Measurements from ENCODE around the gene ZNF442. TPM values are rescaled to one million over a fixed set of nuclear protein-coding genes. Genes with fewer than 3 reads are reported as not detected.
"Not testable (repeated sequence)": the region's sequence is repeated elsewhere in the genome, so short reads cannot be mapped to it uniquely, and the experiment has no call there.

The ZNF442 gene
- total RNA-seq (10 to 100 TPM; 11.5 to 13.2 TPM), polyA plus RNA-seq (ENCODE audit: insufficient read length in 2 of 2) (1 to 10 TPM; 2.9 to 3.3 TPM)
- long read RNA-seq, donor 1, partial matches to known transcripts, result 0 of 1 reads
- long read RNA-seq, donor 1, other reads (novel, unspliced or antisense), result 0 of 1 reads
- long read RNA-seq, donor 2, result 0 reads
- long read RNA-seq, donor 3, result 0 reads
- long read RNA-seq, donor 4, result 0 reads

- DNase-seq (ENCODE audit: low read depth in 4 of 6, low spot score in 6 of 6), result peak; percentile 95 to 99 (median 97)
- H3K27me3 ChIP-seq (ENCODE audit: control insufficient read depth, insufficient read depth, low read length), result no peaks in the 10 kb centered on the region
- peak within 1 kb of the TSS; percentile 96 for H3K27ac ChIP-seq (ENCODE audit: low read depth, low read length)
- H3K36me3 ChIP-seq (ENCODE audit: control insufficient read depth, insufficient read depth, low read length), result peaks cover 3% of the 10 kb centered on the region
- peak within 1 kb of the TSS; percentile 84 for H3K4me3 ChIP-seq (ENCODE audit: low read depth, low read length)
- WGBS (ENCODE audit: insufficient coverage), result under 1% methylated on average over 46 of the region's 51 CpGs
- H3K9me3 ChIP-seq (ENCODE audit: control insufficient read depth, insufficient read depth, low read length), result no peaks in the 10 kb centered on the region
- H3K4me1 ChIP-seq (ENCODE audit: control insufficient read depth, insufficient read depth, low read length), result peaks cover 20% of the 10 kb centered on the region
Observed at GRCh38 chr19:12365236-12366162, at the start of gene ZNF442. TSS of gene ZNF442 (minus strand) at chr19:12365683. CDS start at chr19:12363631, 2,052 bp downstream.

- H3K36me3 ChIP-seq (ENCODE audit: control insufficient read depth, insufficient read depth, low read length), result peaks cover 6% of the 10 kb centered on the region
- no peaks in the 10 kb centered on the region for H3K27me3 ChIP-seq (ENCODE audit: control insufficient read depth, insufficient read depth, low read length)
- no peaks in the 10 kb centered on the region for H3K9me3 ChIP-seq (ENCODE audit: control insufficient read depth, insufficient read depth, low read length)
- H3K27ac ChIP-seq (ENCODE audit: low read depth, low read length), result no peak overlapping the region
- H3K4me3 ChIP-seq (ENCODE audit: low read depth, low read length), result no peak overlapping the region
- DNase-seq (ENCODE audit: low read depth in 4 of 6, low spot score in 6 of 6), result no peak
- H3K4me1 ChIP-seq (ENCODE audit: control insufficient read depth, insufficient read depth, low read length), result no peaks in the 10 kb centered on the region
- 100% methylated on average over 2 of the region's 2 CpGs for WGBS (ENCODE audit: insufficient coverage)
Observed at GRCh38 chr19:12411893-12412292, 46.4 kb upstream of the ZNF442 start.

DNA sequence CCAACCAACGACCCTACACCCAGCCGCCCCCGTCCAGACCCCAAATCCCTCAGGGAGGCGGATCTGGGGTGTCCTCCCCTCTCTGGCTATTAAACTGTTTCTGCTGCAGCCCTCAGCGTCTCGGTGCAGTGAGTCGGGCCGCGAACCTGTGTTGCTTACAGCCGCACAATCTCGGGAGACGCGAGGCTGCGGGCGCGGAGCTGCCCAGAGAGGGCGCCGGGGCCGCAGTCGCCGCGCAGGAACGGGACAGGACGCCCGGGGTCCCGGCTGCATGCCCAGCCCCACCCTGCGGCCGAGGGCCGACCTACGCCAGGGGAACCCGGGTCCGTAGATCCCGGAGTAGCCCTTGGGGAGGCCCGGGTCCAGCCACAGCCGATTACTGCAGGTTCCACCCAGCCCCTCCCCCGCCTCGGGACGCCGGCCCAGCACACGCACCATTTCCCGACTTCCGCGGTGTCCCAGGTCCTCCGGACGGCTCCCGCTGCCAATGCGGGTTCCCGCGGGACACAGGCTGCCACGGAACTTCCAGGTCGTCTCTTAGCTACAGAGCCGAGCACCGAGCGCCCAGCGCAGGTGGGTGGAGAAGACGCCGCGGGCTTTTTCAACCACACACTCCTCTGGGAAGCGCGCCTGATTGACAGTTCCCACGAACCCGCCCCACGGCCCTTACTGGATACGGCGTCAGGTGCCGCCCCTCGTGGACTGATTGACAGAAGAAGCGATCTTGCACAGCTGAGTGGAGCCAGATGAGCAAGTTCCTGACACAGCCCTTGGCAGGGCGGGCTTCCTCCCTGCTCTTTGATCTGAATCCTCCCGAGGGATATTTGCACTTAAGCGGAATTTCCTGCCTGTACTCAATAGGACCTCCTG lies 35.4 kb upstream of the ZNF442 start, which contains the start of gene ZNF799:
Gene ZNF799 (minus strand): TSS at position 639 of the 870 bp plus-strand sequence. CDS start 201 bp downstream, at position 438.
- WGBS (ENCODE audit: insufficient coverage), result under 1% methylated on average over 69 of the region's 71 CpGs
- Histone ChIP-seq H3K27me3 (ENCODE audit: control insufficient read depth, insufficient read depth, low read length) (no peaks in the 10 kb centered on the region), H3K27ac (ENCODE audit: low read depth, low read length) (peak within 1 kb of the TSS; percentile 84)

DNA sequence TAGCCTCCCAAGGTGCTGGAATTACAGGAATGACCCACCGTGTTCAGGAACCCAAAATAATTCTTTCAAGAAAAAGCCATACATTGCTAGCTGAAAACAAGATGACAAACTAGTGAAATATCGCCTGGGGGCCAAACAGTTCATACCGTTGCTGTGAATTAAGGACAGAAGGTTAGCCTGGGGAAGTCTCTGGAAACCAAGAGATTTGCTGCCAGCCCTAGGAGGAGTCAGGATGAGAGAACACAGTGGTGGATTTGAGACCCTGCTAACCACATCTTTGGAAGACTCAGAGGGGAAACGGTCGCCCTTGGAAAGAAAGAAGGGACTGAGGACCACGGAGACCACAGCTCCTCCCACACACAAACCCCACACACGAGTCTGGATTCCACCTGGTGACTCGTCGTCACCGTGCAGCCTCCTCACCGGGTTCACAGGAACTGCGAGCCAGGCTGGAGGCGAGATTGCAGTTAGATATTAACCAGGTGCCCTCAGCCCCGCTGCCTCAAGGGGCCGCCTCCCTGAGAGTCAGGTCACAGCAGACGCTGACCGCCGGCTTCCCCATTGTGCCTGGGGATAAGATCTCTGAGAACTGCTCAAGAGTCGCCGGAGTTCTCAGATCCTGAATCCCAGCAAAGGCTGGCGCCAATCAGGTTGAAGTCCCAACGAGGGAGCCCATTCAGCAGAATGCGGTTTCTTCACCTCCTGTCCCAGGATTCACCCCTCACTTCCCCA lies 34.6 kb upstream of the ZNF442 start:
- not testable (repeated sequence) for H3K27me3 ChIP-seq (ENCODE audit: control insufficient read depth, insufficient read depth, low read length); H3K9me3 ChIP-seq (ENCODE audit: control insufficient read depth, insufficient read depth, low read length); H3K36me3 ChIP-seq (ENCODE audit: control insufficient read depth, insufficient read depth, low read length)
- WGBS (ENCODE audit: insufficient coverage), result 1% methylated on average over 14 of the region's 23 CpGs
- DNase-seq (ENCODE audit: low read depth in 4 of 6, low spot score in 6 of 6), result peak in 5 of 6 donors; percentile 1 to 13 (median 5)
- H3K27ac ChIP-seq (ENCODE audit: low read depth, low read length), result peak overlapping the region; percentile 84
- peaks cover 14% of the 10 kb centered on the region for H3K4me1 ChIP-seq (ENCODE audit: control insufficient read depth, insufficient read depth, low read length)
- H3K4me3 ChIP-seq (ENCODE audit: low read depth, low read length), result peak overlapping the region; percentile 89

More for the DNA sequence above, 35.4 kb upstream of the ZNF442 start, which contains the start of gene ZNF799:
- peak; percentile 81 to 98 (median 88) for DNase-seq (ENCODE audit: low read depth in 4 of 6, low spot score in 6 of 6)
- Histone ChIP-seq H3K9me3 (ENCODE audit: control insufficient read depth, insufficient read depth, low read length) (no peaks in the 10 kb centered on the region), H3K4me3 (ENCODE audit: low read depth, low read length) (peak within 1 kb of the TSS; percentile 89), H3K36me3 (ENCODE audit: control insufficient read depth, insufficient read depth, low read length) (no peaks in the 10 kb centered on the region), H3K4me1 (ENCODE audit: control insufficient read depth, insufficient read depth, low read length) (peaks cover 14% of the 10 kb centered on the region)

DNA sequence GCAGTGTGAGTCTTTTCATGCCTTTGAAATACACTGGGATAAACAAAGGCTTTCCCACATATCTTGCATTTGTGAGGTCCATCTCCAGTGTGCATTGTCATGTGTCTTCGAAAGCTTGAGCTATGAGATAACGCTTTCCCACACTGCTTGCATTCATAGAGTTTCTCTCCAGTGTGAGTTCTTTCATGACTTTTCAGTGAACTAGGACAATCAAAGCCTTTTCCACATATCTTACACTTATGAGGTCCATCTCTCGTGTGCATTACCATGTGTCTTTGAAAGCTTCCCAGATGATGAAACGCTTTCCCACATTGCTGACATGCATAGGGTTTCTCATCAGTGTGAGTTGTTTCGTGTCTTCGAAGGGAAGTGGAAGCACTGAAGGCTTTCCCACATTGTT lies 25.7 kb upstream of the ZNF442 start:
- 97% methylated on average over 3 of the region's 6 CpGs for WGBS (ENCODE audit: insufficient coverage)
- not testable (repeated sequence) for DNase-seq (ENCODE audit: low read depth in 4 of 6, low spot score in 6 of 6); H3K4me3 ChIP-seq (ENCODE audit: low read depth, low read length); H3K36me3 ChIP-seq (ENCODE audit: control insufficient read depth, insufficient read depth, low read length); H3K27ac ChIP-seq (ENCODE audit: low read depth, low read length); H3K4me1 ChIP-seq (ENCODE audit: control insufficient read depth, insufficient read depth, low read length); H3K9me3 ChIP-seq (ENCODE audit: control insufficient read depth, insufficient read depth, low read length); H3K27me3 ChIP-seq (ENCODE audit: control insufficient read depth, insufficient read depth, low read length)

- not testable (repeated sequence) for H3K9me3 ChIP-seq (ENCODE audit: control insufficient read depth, insufficient read depth, low read length); H3K27me3 ChIP-seq (ENCODE audit: control insufficient read depth, insufficient read depth, low read length); H3K36me3 ChIP-seq (ENCODE audit: control insufficient read depth, insufficient read depth, low read length); H3K4me3 ChIP-seq (ENCODE audit: low read depth, low read length); H3K4me1 ChIP-seq (ENCODE audit: control insufficient read depth, insufficient read depth, low read length); H3K27ac ChIP-seq (ENCODE audit: low read depth, low read length); DNase-seq (ENCODE audit: low read depth in 4 of 6, low spot score in 6 of 6)
- WGBS (ENCODE audit: insufficient coverage), result no CpG with 5 or more reads among the region's 2 CpGs
Observed at GRCh38 chr19:12386365-12386764, 20.9 kb upstream of the ZNF442 start.

DNA sequence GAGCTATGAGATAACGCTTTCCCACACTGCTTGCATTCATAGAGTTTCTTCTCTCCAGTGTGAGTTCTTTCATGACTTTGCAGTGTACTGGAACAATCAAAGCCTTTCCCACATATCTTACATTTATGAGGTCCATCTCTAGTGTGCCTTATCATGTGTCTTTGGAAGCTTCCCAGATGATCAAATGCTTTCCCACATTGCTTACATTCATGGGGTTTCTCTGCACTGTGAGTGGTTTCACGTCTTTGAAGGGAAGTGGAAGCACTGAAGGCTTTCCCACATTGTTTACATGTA lies 14.9 kb upstream of the ZNF442 start:
- WGBS (ENCODE audit: insufficient coverage), result 80% methylated on average over 1 of the region's 2 CpGs
- no peaks in the 10 kb centered on the region for H3K27me3 ChIP-seq (ENCODE audit: control insufficient read depth, insufficient read depth, low read length)
- H3K4me1 ChIP-seq (ENCODE audit: control insufficient read depth, insufficient read depth, low read length), result no peaks in the 10 kb centered on the region
- no peak for DNase-seq (ENCODE audit: low read depth in 4 of 6, low spot score in 6 of 6)
- peaks cover 1% of the 10 kb centered on the region for H3K9me3 ChIP-seq (ENCODE audit: control insufficient read depth, insufficient read depth, low read length)
- no peak overlapping the region for H3K4me3 ChIP-seq (ENCODE audit: low read depth, low read length)
- no peak overlapping the region for H3K27ac ChIP-seq (ENCODE audit: low read depth, low read length)
- H3K36me3 ChIP-seq (ENCODE audit: control insufficient read depth, insufficient read depth, low read length), result peaks cover 2% of the 10 kb centered on the region

- no peak overlapping the region for H3K4me3 ChIP-seq (ENCODE audit: low read depth, low read length)
- H3K36me3 ChIP-seq (ENCODE audit: control insufficient read depth, insufficient read depth, low read length), result peaks cover 2% of the 10 kb centered on the region
- H3K27me3 ChIP-seq (ENCODE audit: control insufficient read depth, insufficient read depth, low read length), result no peaks in the 10 kb centered on the region
- WGBS (ENCODE audit: insufficient coverage), result no CpG with 5 or more reads among the region's 5 CpGs
- no peak for DNase-seq (ENCODE audit: low read depth in 4 of 6, low spot score in 6 of 6)
- H3K27ac ChIP-seq (ENCODE audit: low read depth, low read length), result no peak overlapping the region
- H3K4me1 ChIP-seq (ENCODE audit: control insufficient read depth, insufficient read depth, low read length), result no peaks in the 10 kb centered on the region
- peaks cover 1% of the 10 kb centered on the region for H3K9me3 ChIP-seq (ENCODE audit: control insufficient read depth, insufficient read depth, low read length)
Observed at GRCh38 chr19:12379732-12380443, 14.4 kb upstream of the ZNF442 start.

Measured in spinal cord (tissue), 10 donors.